Glomerular endothelial cell (primary cell): ENCODE data around the gene OSBPL7. TPM values are rescaled to one million over a fixed set of nuclear protein-coding genes. Genes with fewer than 3 reads are reported as not detected.
"Not testable (repeated sequence)": the region's sequence is repeated elsewhere in the genome, so short reads cannot be mapped to it uniquely, and the experiment has no call there.

Experiments used
- DNase-seq: peaks from one replicate; pipeline ENCODE4 v3.0.0-alpha.2; 2011; ENCODE audit warnings: low read depth, low spot score; ENCODE audit errors: extremely low read depth
- total RNA-seq: library from RNA; depleted of rRNA; stranded (reverse); fragments of >200 nt; gene quantifications from 2 replicates; pipeline ENCODE4 v1.2.3, GENCODE V29; 2015

The OSBPL7 gene
- total RNA-seq, 1 donor from 2014 or later = 14.4 TPM

- DNase-seq = no peak
Observed at GRCh38 chr17:47774987-47775580, 46.5 kb downstream of the OSBPL7 start.

- no peak for DNase-seq
Observed at GRCh38 chr17:47774331-47774730, 47.3 kb downstream of the OSBPL7 start.

GRCh38 chr17:47773649-47774048 is 47.9 kb downstream of the OSBPL7 start:
- not testable (repeated sequence) for DNase-seq

- no peak for DNase-seq
Observed at GRCh38 chr17:47763913-47764582, 57.5 kb downstream of the OSBPL7 start.

- DNase-seq = no peak
Observed at GRCh38 chr17:47762728-47763127, 58.9 kb downstream of the OSBPL7 start.

- no peak for DNase-seq
Observed at GRCh38 chr17:47760409-47761140, 61.0 kb downstream of the OSBPL7 start.

GRCh38 chr17:47757386-47757785 is 64.2 kb downstream of the OSBPL7 start:
- DNase-seq = no peak

Other genes with a start within 250 kb of the OSBPL7 start
- gene KPNB1, start 171.9 kb downstream of the OSBPL7 start, total RNA-seq = 278 and 309 TPM in 2 replicates
- gene TBKBP1, start 127.6 kb downstream of the OSBPL7 start, total RNA-seq = 11.4 and 19.7 TPM in 2 replicates
- gene TBX21, start 88.6 kb downstream of the OSBPL7 start, total RNA-seq = not detected in 2 replicates
- 29.8 and 50.5 TPM in 2 replicates for gene MRPL10, start 9.7 kb upstream of the OSBPL7 start, total RNA-seq
- gene LRRC46, start 9.9 kb upstream of the OSBPL7 start, total RNA-seq = 0.24 TPM in 1 of 2 replicates, not detected in the other
- 27.8 and 35.9 TPM in 2 replicates for gene SCRN2, start 19.5 kb upstream of the OSBPL7 start, total RNA-seq
- 0.48 and 1.6 TPM in 2 replicates for gene SP6, start 29.4 kb upstream of the OSBPL7 start, total RNA-seq
- gene SP2, start 74.4 kb upstream of the OSBPL7 start, total RNA-seq = 4.3 and 11.5 TPM in 2 replicates
- 36.3 and 56.6 TPM in 2 replicates for gene PNPO, start 119.8 kb upstream of the OSBPL7 start, total RNA-seq
- not detected in 2 replicates for gene PRR15L, start 136.1 kb upstream of the OSBPL7 start, total RNA-seq
- gene CDK5RAP3, start 149.3 kb upstream of the OSBPL7 start, total RNA-seq = 98.2 and 99.8 TPM in 2 replicates
- 16.9 and 17.7 TPM in 2 replicates for gene COPZ2, start 216.0 kb upstream of the OSBPL7 start, total RNA-seq
- 163 and 201 TPM in 2 replicates for gene NFE2L1, start 226.6 kb upstream of the OSBPL7 start, total RNA-seq